Stomach (tissue), 4 donors: Measurements from ENCODE around the gene HOXA6.

Experiments used
- EP300 ChIP-seq: sonication (generic); formaldehyde crosslinking; IDR thresholded peaks from one replicate; pipeline ENCODE4 v1.6.1; 2017; ENCODE audit warnings: antibody characterized with exemption
- POLR2A ChIP-seq, 4 donors: fragments of 450-650 bp; IDR thresholded peaks; one replicate each; pipeline ENCODE4 v1.6.1; 2016; ENCODE audit warnings: antibody characterized with exemption in 4 of 4, control low read depth in 2 of 4, mild to moderate bottlenecking in 1 of 4, moderate library complexity in 1 of 4
- POLR2AphosphoS5 ChIP-seq, 3 donors: sonication (generic); formaldehyde crosslinking; IDR thresholded peaks; one replicate each; pipeline ENCODE4 v1.6.1; 2016; ENCODE audit warnings: antibody characterized with exemption in 3 of 3
- TF ChIP-seq, protein P1 (sequence below), 7 experiments: fragments of 450-650 bp in 4 of 7; fragments of 200-600 bp in 3 of 7; sonication (generic) in 3 of 7; IDR thresholded peaks; one replicate each; pipeline ENCODE4 v1.5.1; 2016 to 2019; ENCODE audit warnings: antibody characterized with exemption in 7 of 7, control low read depth in 2 of 7, mild to moderate bottlenecking in 1 of 7

GRCh38 chr7:27159266-27160144 lies 11.9 kb upstream of the HOXA6 start:
- TF ChIP-seq EP300, result no peak
- TF ChIP-seq, protein P1, sequence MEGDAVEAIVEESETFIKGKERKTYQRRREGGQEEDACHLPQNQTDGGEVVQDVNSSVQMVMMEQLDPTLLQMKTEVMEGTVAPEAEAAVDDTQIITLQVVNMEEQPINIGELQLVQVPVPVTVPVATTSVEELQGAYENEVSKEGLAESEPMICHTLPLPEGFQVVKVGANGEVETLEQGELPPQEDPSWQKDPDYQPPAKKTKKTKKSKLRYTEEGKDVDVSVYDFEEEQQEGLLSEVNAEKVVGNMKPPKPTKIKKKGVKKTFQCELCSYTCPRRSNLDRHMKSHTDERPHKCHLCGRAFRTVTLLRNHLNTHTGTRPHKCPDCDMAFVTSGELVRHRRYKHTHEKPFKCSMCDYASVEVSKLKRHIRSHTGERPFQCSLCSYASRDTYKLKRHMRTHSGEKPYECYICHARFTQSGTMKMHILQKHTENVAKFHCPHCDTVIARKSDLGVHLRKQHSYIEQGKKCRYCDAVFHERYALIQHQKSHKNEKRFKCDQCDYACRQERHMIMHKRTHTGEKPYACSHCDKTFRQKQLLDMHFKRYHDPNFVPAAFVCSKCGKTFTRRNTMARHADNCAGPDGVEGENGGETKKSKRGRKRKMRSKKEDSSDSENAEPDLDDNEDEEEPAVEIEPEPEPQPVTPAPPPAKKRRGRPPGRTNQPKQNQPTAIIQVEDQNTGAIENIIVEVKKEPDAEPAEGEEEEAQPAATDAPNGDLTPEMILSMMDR (IDR thresholded peaks at IDR 0.05), result no peak
- TF ChIP-seq POLR2A (IDR thresholded peaks at IDR 0.05), result no peak
- TF ChIP-seq POLR2AphosphoS5 (IDR thresholded peaks at IDR 0.05), result no peak
